Measurements from ENCODE around the gene KATNBL1.
"Not testable (repeated sequence)": the region's sequence is repeated elsewhere in the genome, so short reads cannot be mapped to it uniquely, and the experiment has no call there.

Gene KATNBL1

DNA sequence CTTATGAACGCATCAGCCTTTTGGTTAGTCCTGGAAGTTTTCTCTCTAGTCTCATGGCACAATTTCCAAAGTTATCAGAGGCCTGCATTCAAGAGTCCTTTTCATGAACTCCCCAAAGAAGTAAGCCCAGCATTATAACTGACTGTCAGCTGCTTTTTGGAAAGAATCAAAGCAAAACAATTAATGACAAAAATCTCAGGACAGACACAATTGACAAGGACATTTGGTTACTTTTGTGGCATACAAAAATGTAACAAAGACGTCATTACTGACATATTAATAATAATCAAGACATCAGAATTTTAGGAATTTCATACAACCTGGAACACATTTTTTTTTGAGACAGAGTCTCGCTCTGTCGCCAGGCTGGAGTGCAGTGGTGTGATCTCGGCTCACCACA is 21.2 kb downstream of the KATNBL1 start:
- H3K27me3 ChIP-seq (ENCODE audit: low read depth, low read length): no peaks in the 10 kb centered on the region
- no peak overlapping the region for H3K4me3 ChIP-seq (ENCODE audit: low read length)
- H3K36me3 ChIP-seq (replicated peaks; ENCODE audit: low read depth, low read length): peaks cover 15% of the 10 kb centered on the region
- peaks cover 7% of the 10 kb centered on the region for H3K4me1 ChIP-seq (ENCODE audit: low read length)
- no peak overlapping the region for H2AFZ ChIP-seq (ENCODE audit: low read depth, low read length)
- no peak overlapping the region for H3K4me2 ChIP-seq (ENCODE audit: low read length)
- no peak overlapping the region for H3K27ac ChIP-seq (ENCODE audit: low read length)
- H4K20me1 ChIP-seq (ENCODE audit: insufficient read depth, low read length): 0 out of 2 replicates have a peak, but pooled peaks cover 7% of the 10 kb centered on the region
- H3K9ac ChIP-seq (ENCODE audit: low read length): no peak overlapping the region
- H3K79me2 ChIP-seq (ENCODE audit: low read length): peaks cover 84% of the 10 kb centered on the region
- no peaks in the 10 kb centered on the region for H3K9me3 ChIP-seq (ENCODE audit: insufficient read depth, low read length)
- TF ChIP-seq, protein P1, sequence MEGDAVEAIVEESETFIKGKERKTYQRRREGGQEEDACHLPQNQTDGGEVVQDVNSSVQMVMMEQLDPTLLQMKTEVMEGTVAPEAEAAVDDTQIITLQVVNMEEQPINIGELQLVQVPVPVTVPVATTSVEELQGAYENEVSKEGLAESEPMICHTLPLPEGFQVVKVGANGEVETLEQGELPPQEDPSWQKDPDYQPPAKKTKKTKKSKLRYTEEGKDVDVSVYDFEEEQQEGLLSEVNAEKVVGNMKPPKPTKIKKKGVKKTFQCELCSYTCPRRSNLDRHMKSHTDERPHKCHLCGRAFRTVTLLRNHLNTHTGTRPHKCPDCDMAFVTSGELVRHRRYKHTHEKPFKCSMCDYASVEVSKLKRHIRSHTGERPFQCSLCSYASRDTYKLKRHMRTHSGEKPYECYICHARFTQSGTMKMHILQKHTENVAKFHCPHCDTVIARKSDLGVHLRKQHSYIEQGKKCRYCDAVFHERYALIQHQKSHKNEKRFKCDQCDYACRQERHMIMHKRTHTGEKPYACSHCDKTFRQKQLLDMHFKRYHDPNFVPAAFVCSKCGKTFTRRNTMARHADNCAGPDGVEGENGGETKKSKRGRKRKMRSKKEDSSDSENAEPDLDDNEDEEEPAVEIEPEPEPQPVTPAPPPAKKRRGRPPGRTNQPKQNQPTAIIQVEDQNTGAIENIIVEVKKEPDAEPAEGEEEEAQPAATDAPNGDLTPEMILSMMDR (IDR thresholded peaks at IDR 0.05; ENCODE audit: low read depth, low read length): no peak
- no peak for TF ChIP-seq EZH2phosphoT487 (IDR thresholded peaks at IDR 0.05; ENCODE audit: low read depth)

DNA sequence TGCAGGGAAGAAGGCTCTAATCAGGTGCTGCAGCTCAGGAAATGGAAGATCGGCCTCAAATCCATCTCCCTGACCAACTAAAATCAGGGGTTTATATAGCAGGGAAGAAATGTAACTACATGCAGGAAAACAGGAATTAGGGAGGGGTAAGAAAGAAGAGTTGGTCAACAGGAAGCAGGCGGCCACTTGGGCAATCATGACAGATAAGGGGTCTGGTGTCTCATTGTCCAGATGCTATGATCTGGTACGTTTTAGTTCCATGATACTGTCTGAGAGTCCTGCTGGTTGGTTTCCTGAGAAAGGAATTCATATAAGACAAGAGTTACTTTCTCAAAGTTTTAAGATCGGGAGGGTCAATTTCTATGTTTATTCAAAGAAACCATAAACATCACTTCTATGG is 24.2 kb downstream of the KATNBL1 start:
- TF ChIP-seq EZH2phosphoT487 (IDR thresholded peaks at IDR 0.05; ENCODE audit: low read depth): no peak
- TF ChIP-seq, protein P1 (IDR thresholded peaks at IDR 0.05; ENCODE audit: low read depth, low read length): no peak
- Histone ChIP-seq H2AFZ (ENCODE audit: low read depth, low read length) (no peak overlapping the region), H3K27me3 (ENCODE audit: low read depth, low read length) (no peaks in the 10 kb centered on the region), H3K4me1 (ENCODE audit: low read length) (peaks cover 7% of the 10 kb centered on the region), H3K9ac (ENCODE audit: low read length) (no peak overlapping the region), H3K27ac (ENCODE audit: low read length) (no peak overlapping the region), H4K20me1 (ENCODE audit: insufficient read depth, low read length) (0 out of 2 replicates have a peak, but pooled peaks cover 5% of the 10 kb centered on the region), H3K9me3 (ENCODE audit: insufficient read depth, low read length) (no peaks in the 10 kb centered on the region), H3K4me3 (ENCODE audit: low read length) (no peak overlapping the region), H3K36me3 (replicated peaks; ENCODE audit: low read depth, low read length) (peaks cover 17% of the 10 kb centered on the region), H3K4me2 (ENCODE audit: low read length) (no peak overlapping the region), H3K79me2 (ENCODE audit: low read length) (peaks cover 72% of the 10 kb centered on the region)

DNA sequence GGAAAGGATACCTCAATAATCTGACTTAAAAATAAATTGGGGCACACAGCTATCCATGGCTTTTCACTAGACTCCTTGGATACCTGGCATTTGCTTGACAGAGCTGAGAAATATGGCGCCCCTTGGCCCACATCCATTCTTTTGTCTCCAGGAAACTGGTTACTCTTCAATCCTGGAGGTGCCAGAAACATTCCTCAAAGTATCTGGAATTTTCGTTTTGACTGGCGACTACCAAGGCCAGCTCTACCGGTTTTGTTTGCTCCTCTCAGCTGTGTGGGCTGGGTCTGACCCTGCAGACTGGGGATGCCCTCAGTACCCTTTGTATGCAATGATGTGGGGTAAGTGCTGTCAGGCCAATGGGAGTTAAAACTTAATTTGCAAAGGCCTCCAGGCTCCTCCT is 27.0 kb downstream of the KATNBL1 start:
- no peaks in the 10 kb centered on the region for H3K4me1 ChIP-seq (ENCODE audit: low read length)
- H4K20me1 ChIP-seq (ENCODE audit: insufficient read depth, low read length): no peaks in the 10 kb centered on the region
- no peaks in the 10 kb centered on the region for H3K9me3 ChIP-seq (ENCODE audit: insufficient read depth, low read length)
- H3K79me2 ChIP-seq (ENCODE audit: low read length): peaks cover 63% of the 10 kb centered on the region
- H3K4me3 ChIP-seq (ENCODE audit: low read length): no peak overlapping the region
- no peak overlapping the region for H3K4me2 ChIP-seq (ENCODE audit: low read length)
- H2AFZ ChIP-seq (ENCODE audit: low read depth, low read length): no peak overlapping the region
- no peaks in the 10 kb centered on the region for H3K27me3 ChIP-seq (ENCODE audit: low read depth, low read length)
- H3K27ac ChIP-seq (ENCODE audit: low read length): no peak overlapping the region
- peaks cover 12% of the 10 kb centered on the region for H3K36me3 ChIP-seq (replicated peaks; ENCODE audit: low read depth, low read length)
- no peak overlapping the region for H3K9ac ChIP-seq (ENCODE audit: low read length)
- TF ChIP-seq EZH2phosphoT487 (IDR thresholded peaks at IDR 0.05; ENCODE audit: low read depth): no peak
- TF ChIP-seq, protein P1 (IDR thresholded peaks at IDR 0.05; ENCODE audit: low read depth, low read length): no peak

DNA sequence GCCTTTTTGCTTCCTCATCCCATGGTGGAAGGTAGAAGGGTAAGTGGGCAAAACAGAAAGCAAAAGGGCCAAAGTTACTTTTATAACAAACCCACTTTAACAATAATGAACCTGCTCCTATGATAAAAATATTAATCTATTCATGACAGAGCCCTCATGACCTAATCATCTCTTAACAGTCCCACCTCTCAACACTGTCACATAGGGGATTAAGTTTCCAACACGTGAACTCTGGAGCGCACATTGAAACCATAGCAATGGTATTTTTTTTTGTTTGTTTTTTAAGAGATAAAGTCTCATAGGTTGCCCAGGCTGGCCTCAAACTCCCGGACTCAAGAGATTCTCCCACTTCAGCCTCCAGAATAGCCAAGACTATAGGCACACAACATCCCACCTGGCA is 30.7 kb downstream of the KATNBL1 start:
- Histone ChIP-seq H4K20me1 (ENCODE audit: insufficient read depth, low read length) (no peaks in the 10 kb centered on the region), H3K9me3 (ENCODE audit: insufficient read depth, low read length) (0 out of 2 replicates have a peak, but pooled peaks cover 3% of the 10 kb centered on the region), H3K27me3 (ENCODE audit: low read depth, low read length) (no peaks in the 10 kb centered on the region), H2AFZ (ENCODE audit: low read depth, low read length) (no peak overlapping the region), H3K4me2 (ENCODE audit: low read length) (no peak overlapping the region), H3K27ac (ENCODE audit: low read length) (no peak overlapping the region), H3K36me3 (replicated peaks; ENCODE audit: low read depth, low read length) (peaks cover 18% of the 10 kb centered on the region), H3K4me1 (ENCODE audit: low read length) (no peaks in the 10 kb centered on the region), H3K4me3 (ENCODE audit: low read length) (no peak overlapping the region), H3K79me2 (ENCODE audit: low read length) (peaks cover 50% of the 10 kb centered on the region), H3K9ac (ENCODE audit: low read length) (no peak overlapping the region)
- no peak for TF ChIP-seq EZH2phosphoT487 (IDR thresholded peaks at IDR 0.05; ENCODE audit: low read depth)
- TF ChIP-seq, protein P1 (IDR thresholded peaks at IDR 0.05; ENCODE audit: low read depth, low read length): no peak

DNA sequence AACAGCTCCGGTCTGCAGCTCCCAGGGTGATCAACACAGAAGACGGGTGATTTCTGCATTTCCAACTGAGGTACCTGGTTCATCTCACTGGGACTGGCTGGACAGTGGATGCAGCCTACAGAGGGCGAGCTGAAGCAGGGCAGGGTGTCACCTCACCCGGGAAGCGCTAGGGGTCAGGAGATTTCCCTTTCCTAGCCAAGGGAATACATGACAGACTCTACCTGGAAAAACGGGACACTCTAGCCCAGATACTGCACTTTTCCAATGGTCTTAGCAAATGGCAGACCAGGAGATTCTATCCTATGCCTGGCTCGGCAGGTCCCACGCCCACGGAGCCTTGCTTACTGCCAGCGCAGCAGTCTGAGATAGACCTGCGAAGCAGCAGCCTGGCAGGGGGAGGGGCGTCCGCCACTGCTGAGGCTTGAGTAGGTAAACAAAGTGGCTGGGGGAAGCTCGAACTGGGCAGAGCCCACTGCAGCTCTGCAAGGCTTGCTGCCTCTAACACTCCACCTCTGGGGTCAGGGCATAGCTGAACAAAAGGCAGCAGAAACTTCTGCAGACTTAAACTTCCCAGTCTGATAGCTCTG is 43.8 kb downstream of the KATNBL1 start:
- H4K20me1 ChIP-seq (ENCODE audit: insufficient read depth, low read length); H3K27me3 ChIP-seq (ENCODE audit: low read depth, low read length); H3K4me3 ChIP-seq (ENCODE audit: low read length); H3K9ac ChIP-seq (ENCODE audit: low read length); H3K4me2 ChIP-seq (ENCODE audit: low read length); H3K27ac ChIP-seq (ENCODE audit: low read length); H2AFZ ChIP-seq (ENCODE audit: low read depth, low read length); H3K4me1 ChIP-seq (ENCODE audit: low read length): not testable (repeated sequence)
- H3K9me3 ChIP-seq (ENCODE audit: insufficient read depth, low read length): peaks cover 23% of the 10 kb centered on the region
- peaks cover 39% of the 10 kb centered on the region for H3K79me2 ChIP-seq (ENCODE audit: low read length)
- peaks cover 43% of the 10 kb centered on the region for H3K36me3 ChIP-seq (replicated peaks; ENCODE audit: low read depth, low read length)

All from OCI-LY3 (cell line).